H1 (cell line): ENCODE results near the gene ZNF683. TPM values are rescaled to one million over a fixed set of nuclear protein-coding genes. Genes with fewer than 3 reads are reported as not detected.

Experiments used
- CTCF ChIA-PET: fragments of 300-600 bp; sonication (Branson Sonifier 250); formaldehyde crosslinking; loops from one replicate; lab custom pipeline; 2021; ENCODE audit not compliant: partially characterized antibody; lab: Charles Lee
- POLR2A ChIA-PET: fragments of 300-600 bp; sonication (Branson Sonifier 250); formaldehyde crosslinking; loops from one replicate; lab custom pipeline; 2021; ENCODE audit warnings: inconsistent platforms; ENCODE audit not compliant: partially characterized antibody; lab: Charles Lee
- DNase-seq, 2 experiments: peaks; one replicate each; pipeline versions ENCODE4 v3.0.0 to v3.0.0-alpha.2; 2010 to 2022; ENCODE audit warnings: low spot score in 2 of 2, low read depth in 1 of 2, mixed read lengths in 1 of 2
- FAIRE-seq: peaks from 2 replicates; lab custom pipeline; 2011; peaks lifted over from hg19 to GRCh38; lab: Jason Lieb, UNC
- H2AFZ ChIP-seq: 2 replicates; pipeline ENCODE4 v1.8.1; 2012; ENCODE audit warnings: low read length, inconsistent platforms
- H2AK5ac ChIP-seq: 2 replicates; pipeline ENCODE4 v1.6.1; 2013; ENCODE audit warnings: low read depth, low read length
- H2BK120ac ChIP-seq: replicated peaks from 2 replicates; pipeline ENCODE3; 2013; ENCODE audit warnings: low read depth, low read length, inconsistent platforms
- H2BK12ac ChIP-seq: 2 replicates; pipeline ENCODE4 v1.6.1; 2013; ENCODE audit warnings: low read depth, low read length
- H2BK15ac ChIP-seq: 2 replicates; pipeline ENCODE4 v1.6.1; 2013; ENCODE audit warnings: low read length
- H2BK20ac ChIP-seq: 2 replicates; pipeline ENCODE4 v1.6.1; 2013; ENCODE audit warnings: low read length
- H2BK5ac ChIP-seq: 2 replicates; pipeline ENCODE4 v1.6.1; 2013; ENCODE audit warnings: low read depth, low read length
- H3K14ac ChIP-seq: 2 replicates; pipeline ENCODE4 v1.6.1; 2013; ENCODE audit warnings: inconsistent platforms; ENCODE audit not compliant: insufficient read length
- H3K18ac ChIP-seq: 2 replicates; pipeline ENCODE4 v1.6.1; 2013; ENCODE audit warnings: low read length; ENCODE audit errors: extremely low read depth
- H3K23ac ChIP-seq: 2 replicates; pipeline ENCODE4 v1.6.1; 2013; ENCODE audit warnings: inconsistent platforms; ENCODE audit not compliant: insufficient read length
- H3K23me2 ChIP-seq: 2 replicates; pipeline ENCODE4 v1.6.1; 2013; ENCODE audit warnings: low read depth, low read length
- H3K27ac ChIP-seq: 2 replicates; pipeline ENCODE4 v1.6.1; 2011; ENCODE audit warnings: low read depth, low read length, inconsistent platforms
- H3K27me3 ChIP-seq, 4 experiments: replicated peaks in 1 of 4; 1 replicate in 1 of 4; 2 replicates in 3 of 4; pipeline versions ENCODE4 v1.6.1 to v1.8.1; 2011 to 2013; ENCODE audit warnings: low read length in 3 of 4, mild to moderate bottlenecking in 3 of 4, inconsistent platforms in 2 of 4, mixed read lengths in 2 of 4, moderate library complexity in 1 of 4; ENCODE audit not compliant: control insufficient read depth in 3 of 4, insufficient read depth in 3 of 4; ENCODE audit errors: extremely low read depth in 1 of 4
- H3K36me3 ChIP-seq, 4 experiments: 2 replicates each; pipeline versions ENCODE4 v1.6.1 to v1.8.1; 2011 to 2013; ENCODE audit warnings: mild to moderate bottlenecking in 4 of 4, low read length in 3 of 4, moderate library complexity in 2 of 4, control low read depth in 1 of 4, inconsistent platforms in 1 of 4; ENCODE audit not compliant: insufficient read depth in 4 of 4, control insufficient read depth in 2 of 4
- H3K4ac ChIP-seq: replicated peaks from 2 replicates; pipeline ENCODE3; 2013; ENCODE audit warnings: low read length, low read depth, mixed read lengths, inconsistent platforms; ENCODE audit not compliant: insufficient read length
- H3K4me1 ChIP-seq, 4 experiments: replicated peaks in 1 of 4; 1 replicate in 1 of 4; 2 replicates in 3 of 4; pipeline versions ENCODE4 v1.6.1 to v1.8.1; 2011 to 2013; ENCODE audit warnings: low read length in 3 of 4, inconsistent platforms in 2 of 4, mixed read lengths in 1 of 4; ENCODE audit not compliant: insufficient read depth in 4 of 4, control insufficient read depth in 3 of 4
- H3K4me2 ChIP-seq, 2 experiments: 2 replicates each; pipeline versions ENCODE4 v1.6.1 to v1.8.1; 2011 to 2013; ENCODE audit warnings: low read depth in 2 of 2, low read length in 2 of 2, control low read depth in 1 of 2, inconsistent platforms in 1 of 2, mild to moderate bottlenecking in 1 of 2; ENCODE audit not compliant: insufficient read depth in 1 of 2
- H3K4me3 ChIP-seq, 4 experiments: fragments of 200-600, 300-600 bp in 1 of 4; sonication (generic), shearing (Covaris generic), sonication (Bioruptor Twin) in 1 of 4; 2 replicates each; pipeline versions ENCODE4 v1.5.1 to v1.8.1; 2011 to 2016; ENCODE audit warnings: low read length in 4 of 4, low read depth in 3 of 4, control low read depth in 2 of 4, inconsistent platforms in 2 of 4, mild to moderate bottlenecking in 2 of 4, mixed read lengths in 1 of 4, moderate library complexity in 1 of 4; ENCODE audit not compliant: insufficient read depth in 2 of 4; ENCODE audit errors: extremely low read depth in 1 of 4
- H3K56ac ChIP-seq: replicated peaks from 2 replicates; pipeline ENCODE3; 2013; ENCODE audit warnings: low read depth, mild to moderate bottlenecking, mixed read lengths, low read length, inconsistent platforms; ENCODE audit not compliant: insufficient read length
- H3K79me1 ChIP-seq: 2 replicates; pipeline ENCODE4 v1.6.1; 2013; ENCODE audit warnings: low read depth, low read length, control low read depth
- H3K79me2 ChIP-seq, 2 experiments: 2 replicates each; pipeline versions ENCODE4 v1.6.1 to v1.8.1; 2012 to 2013; ENCODE audit warnings: low read length in 2 of 2, mild to moderate bottlenecking in 2 of 2, inconsistent platforms in 1 of 2; ENCODE audit not compliant: insufficient read depth in 2 of 2, control insufficient read depth in 1 of 2
- H3K9ac ChIP-seq, 4 experiments: replicated peaks in 1 of 4; 1 replicate in 1 of 4; 2 replicates in 3 of 4; pipeline versions ENCODE4 v1.6.1 to v1.8.1; 2011 to 2013; ENCODE audit warnings: low read depth in 3 of 4, low read length in 3 of 4, control low read depth in 2 of 4, mild to moderate bottlenecking in 2 of 4, moderate library complexity in 2 of 4, inconsistent platforms in 1 of 4; ENCODE audit errors: extremely low read depth in 1 of 4
- H3K9me3 ChIP-seq, 2 experiments: 2 replicates each; pipeline versions ENCODE4 v1.6.1 to v1.8.1; 2012 to 2013; ENCODE audit warnings: mild to moderate bottlenecking in 2 of 2, moderate library complexity in 2 of 2, control low read depth in 1 of 2, inconsistent platforms in 1 of 2, low read depth in 1 of 2, low read length in 1 of 2, mixed read lengths in 1 of 2; ENCODE audit not compliant: insufficient read depth in 2 of 2
- H4K20me1 ChIP-seq, 2 experiments: replicated peaks in 1 of 2; 2 replicates each; pipeline versions ENCODE3 to v1.8.1; 2011 to 2013; ENCODE audit warnings: inconsistent platforms in 2 of 2, low read length in 2 of 2, mild to moderate bottlenecking in 1 of 2; ENCODE audit not compliant: insufficient read depth in 2 of 2, control insufficient read depth in 1 of 2
- H4K5ac ChIP-seq: 2 replicates; pipeline ENCODE4 v1.6.1; 2013; ENCODE audit warnings: low read length, low read depth, mixed read lengths, inconsistent platforms; ENCODE audit not compliant: insufficient read length
- H4K8ac ChIP-seq: 2 replicates; pipeline ENCODE4 v1.8.0; 2013; ENCODE audit warnings: mild to moderate bottlenecking, moderate library complexity, low read length, inconsistent platforms; ENCODE audit not compliant: insufficient read depth; ENCODE audit errors: extremely low read depth
- H4K91ac ChIP-seq: replicated peaks from 2 replicates; pipeline ENCODE3; 2013; ENCODE audit warnings: low read length, mixed read lengths, inconsistent platforms; ENCODE audit not compliant: insufficient read length
- CBX5 ChIP-seq: fragments of 300-800, 300-1000 bp; sonication (generic); IDR thresholded peaks from 2 replicates; pipeline ENCODE4 v1.7.1; 2016; ENCODE audit warnings: antibody characterized with exemption, low read length, low read depth
- RAD21 ChIP-seq, 2 experiments: IDR thresholded peaks in 1 of 2; conservative IDR thresholded peaks in 1 of 2; 2 replicates each; pipeline ENCODE4 v1.6.1; 2011; ENCODE audit warnings: low read depth in 2 of 2, low read length in 2 of 2, improper control_type of control experiment in 1 of 2, inconsistent platforms in 1 of 2, mild to moderate bottlenecking in 1 of 2, moderate library complexity in 1 of 2
- SUZ12 ChIP-seq: fragments of 200-600 bp; sonication (generic); IDR thresholded peaks from 2 replicates; pipeline ENCODE4 v1.6.1; 2012; ENCODE audit warnings: mild to moderate bottlenecking, inconsistent platforms, low read length, moderate library complexity, mixed read lengths
- TBP ChIP-seq: IDR thresholded peaks from 2 replicates; pipeline ENCODE4 v1.6.1; 2011; ENCODE audit warnings: low read depth, low read length, improper control_type of control experiment
- ZNF274 ChIP-seq: IDR thresholded peaks from 2 replicates; pipeline ENCODE4 v1.7.0; 2012; ENCODE audit warnings: low read length, borderline replicate concordance; ENCODE audit errors: extremely low read depth
- WGBS, 2 experiments: shearing (Covaris generic) in 1 of 2; methylation state at CpG; one replicate each; pipeline versions ENCODE4 v1.1.6 to v1.1.7; 2013 to 2015; ENCODE audit warnings: low lambda C conversion rate in 2 of 2, mixed read lengths in 2 of 2, inconsistent platforms in 1 of 2, low coverage in 1 of 2, missing lambda C conversion rate in 1 of 2; ENCODE audit not compliant: insufficient replicate concordance in 2 of 2, insufficient coverage in 1 of 2, insufficient read length in 1 of 2; ENCODE audit errors: extremely low coverage in 1 of 2, missing lambda C conversion rate in 1 of 2; 5-methylcytosine and 5-hydroxymethylcytosine counted together
- polyA plus RNA-seq, 7 experiments: library from polyadenylated mRNA; depleted of rRNA in 3 of 7; stranded (reverse) in 5 of 7; unstranded in 2 of 7; fragments of >200 nt in 5 of 7; fragments of 200-250 nt in 2 of 7; gene quantifications; 1 replicate in 5 of 7; 2 replicates in 1 of 7; 4 replicates in 1 of 7; pipeline versions ENCODE4 v1.2.1 to v1.2.3, GENCODE V29; 2011 to 2013; ENCODE audit warnings: missing spikeins in 2 of 7, mixed read lengths in 2 of 7
- total RNA-seq: library from RNA; stranded (reverse); fragmentation: NEBNext Ultra II Directional; extraction: Animal tissue kit (Norgen Biotek cat#: 25700); gene quantifications from 2 replicates; pipeline ENCODE4 v1.2.1, GENCODE V29; 2021
- TF ChIP-seq, protein P1 (sequence below): IDR thresholded peaks from 2 replicates; pipeline ENCODE4 v1.6.1; 2011; ENCODE audit warnings: low read depth, mild to moderate bottlenecking, low read length; ENCODE audit not compliant: insufficient read depth
- TF ChIP-seq, protein P2 (sequence below), 3 experiments: IDR thresholded peaks; 1 replicate in 2 of 3; 2 replicates in 1 of 3; pipeline versions ENCODE4 v1.5.1 to v1.6.1; 2011; ENCODE audit warnings: low read length in 3 of 3, mild to moderate bottlenecking in 3 of 3, inconsistent platforms in 2 of 3, low read depth in 1 of 3, moderate library complexity in 1 of 3; ENCODE audit not compliant: insufficient read depth in 1 of 3; ENCODE audit errors: control extremely low read depth in 1 of 3

ZNF683 gene
- total and polyA plus RNA-seq, 2 of the 8 experiments (the other 6 are each of a cell fraction or from before 2014, with no cell fraction given), result not detected

DNA sequence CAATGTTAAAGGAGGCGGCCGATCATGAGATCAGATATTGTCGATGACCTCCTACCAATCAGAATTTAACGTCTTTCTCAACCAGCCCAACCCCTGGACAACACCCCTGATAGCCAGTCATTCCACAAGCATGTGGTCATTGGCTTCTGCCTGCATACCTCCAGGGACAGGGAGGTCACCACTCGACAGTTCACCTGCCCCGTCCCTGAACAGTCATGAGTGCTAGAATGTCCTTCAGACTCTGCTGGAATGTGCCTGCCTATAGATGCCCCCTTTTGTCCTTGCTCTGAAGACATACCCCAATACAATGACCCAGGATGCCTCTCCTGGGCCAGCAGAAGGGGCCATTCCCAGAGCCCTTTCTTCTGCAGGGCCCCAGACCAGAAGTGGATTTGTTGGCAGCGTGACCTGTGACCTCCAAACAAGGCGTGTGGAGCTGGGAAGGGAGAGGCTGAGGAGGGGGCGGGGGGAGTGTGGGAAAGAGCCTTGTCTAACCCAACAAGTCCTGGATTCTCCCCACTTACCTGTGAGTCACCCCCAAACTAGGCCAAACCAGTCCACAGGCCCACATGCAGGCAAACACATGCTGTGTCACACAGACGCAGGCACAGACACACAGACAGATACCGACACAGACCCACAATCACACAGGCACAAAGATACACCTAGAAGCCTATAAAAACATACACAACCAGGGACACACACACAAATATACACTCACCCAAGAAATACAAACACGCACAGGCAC lies 20.8 kb downstream of the ZNF683 start:
- no peak overlapping the region for H3K27ac ChIP-seq
- H3K4ac ChIP-seq, result no peak overlapping the region
- no peaks in the 10 kb centered on the region for H3K9me3 ChIP-seq
- H3K9ac ChIP-seq, result peak overlapping the region in 1 of 4 experiments; percentile 49; a peak in 2 of 7 replicates
- ChIA-PET POLR2A (interaction anchor here (0.8 to 6.3 kb wide), 11 partner anchors 8 to 125 kb away, joined by 3 to 44 read pairs (median 4); partner anchors contain the start of genes LIN28A and SH3BGRL3), CTCF (interaction anchor here (0.7 to 6.6 kb wide), 12 partner anchors 7 to 437 kb away, joined by 3 to 52 read pairs (median 4); partner anchors contain the start of gene SH3BGRL3)
- H3K23me2 ChIP-seq, result no peaks in the 10 kb centered on the region
- no peaks in the 10 kb centered on the region for H3K79me2 ChIP-seq
- peaks cover 2% of the 10 kb centered on the region; the same call in 1 of the 2 replicates for H3K79me1 ChIP-seq
- peak overlapping the region; percentile 90; the same call in 1 of the 2 replicates for H2AK5ac ChIP-seq
- peak overlapping the region; percentile 88 for H2BK12ac ChIP-seq
- no peak overlapping the region for H2AFZ ChIP-seq
- WGBS, 2 experiments, result 90% methylated on average over 11 of the region's 12 CpGs; no CpG with 5 or more reads in 1 of the 2 experiments
- H4K91ac ChIP-seq, result peak overlapping the region; percentile 7
- no peak overlapping the region for H3K23ac ChIP-seq
- H3K14ac ChIP-seq, result no peak overlapping the region
- FAIRE-seq (no peak), DNase-seq (no peak)
- peaks cover 0 to 1% of the 10 kb centered on the region in 2 experiments for H4K20me1 ChIP-seq
- no peak overlapping the region for H3K4me2 ChIP-seq
- H4K8ac ChIP-seq, result no peak overlapping the region
- H2BK5ac ChIP-seq, result peak overlapping the region; percentile 36
- no peak overlapping the region for H3K56ac ChIP-seq
- H2BK20ac ChIP-seq, result peak overlapping the region; percentile 72
- no peak overlapping the region for H4K5ac ChIP-seq
- no peak overlapping the region for H3K4me3 ChIP-seq
- H3K36me3 ChIP-seq, result no peaks in the 10 kb centered on the region
- peak overlapping the region; percentile 28; the same call in 1 of the 2 replicates for H3K18ac ChIP-seq
- H3K4me1 ChIP-seq, result peaks cover 7 to 28% (median 10%) of the 10 kb centered on the region in 4 experiments
- no peak overlapping the region for H2BK120ac ChIP-seq
- no peaks in the 10 kb centered on the region for H3K27me3 ChIP-seq
- peak overlapping the region; percentile 55; the same call in 1 of the 2 replicates for H2BK15ac ChIP-seq
- TF ChIP-seq RAD21 (IDR thresholded peaks at IDR 0.05 in 1 of 2, conservative IDR thresholded peaks at IDR 0.05 in 1 of 2; ENCODE audit: low read depth in 2 of 2, low read length in 2 of 2) (no peak), CBX5 (no peak), SUZ12 (no peak), ZNF274 (no peak), TBP (no peak)
- TF ChIP-seq, protein P1, sequence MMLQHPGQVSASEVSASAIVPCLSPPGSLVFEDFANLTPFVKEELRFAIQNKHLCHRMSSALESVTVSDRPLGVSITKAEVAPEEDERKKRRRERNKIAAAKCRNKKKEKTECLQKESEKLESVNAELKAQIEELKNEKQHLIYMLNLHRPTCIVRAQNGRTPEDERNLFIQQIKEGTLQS, result no peak
- TF ChIP-seq, protein P2, sequence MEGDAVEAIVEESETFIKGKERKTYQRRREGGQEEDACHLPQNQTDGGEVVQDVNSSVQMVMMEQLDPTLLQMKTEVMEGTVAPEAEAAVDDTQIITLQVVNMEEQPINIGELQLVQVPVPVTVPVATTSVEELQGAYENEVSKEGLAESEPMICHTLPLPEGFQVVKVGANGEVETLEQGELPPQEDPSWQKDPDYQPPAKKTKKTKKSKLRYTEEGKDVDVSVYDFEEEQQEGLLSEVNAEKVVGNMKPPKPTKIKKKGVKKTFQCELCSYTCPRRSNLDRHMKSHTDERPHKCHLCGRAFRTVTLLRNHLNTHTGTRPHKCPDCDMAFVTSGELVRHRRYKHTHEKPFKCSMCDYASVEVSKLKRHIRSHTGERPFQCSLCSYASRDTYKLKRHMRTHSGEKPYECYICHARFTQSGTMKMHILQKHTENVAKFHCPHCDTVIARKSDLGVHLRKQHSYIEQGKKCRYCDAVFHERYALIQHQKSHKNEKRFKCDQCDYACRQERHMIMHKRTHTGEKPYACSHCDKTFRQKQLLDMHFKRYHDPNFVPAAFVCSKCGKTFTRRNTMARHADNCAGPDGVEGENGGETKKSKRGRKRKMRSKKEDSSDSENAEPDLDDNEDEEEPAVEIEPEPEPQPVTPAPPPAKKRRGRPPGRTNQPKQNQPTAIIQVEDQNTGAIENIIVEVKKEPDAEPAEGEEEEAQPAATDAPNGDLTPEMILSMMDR (IDR thresholded peaks at IDR 0.05; ENCODE audit: control extremely low read depth in 1 of 3, insufficient read depth in 1 of 3, low read depth in 1 of 3, low read length in 3 of 3), result no peak
